H1 (cell line): ENCODE results near the gene SLFNL1. TPM values are rescaled to one million over a fixed set of nuclear protein-coding genes. Genes with fewer than 3 reads are reported as not detected.
A peak's percentile ranks its signal among the peaks of the same experiment; 100 is the strongest.

ENCODE experiments used
- CTCF ChIA-PET: fragments of 300-600 bp; sonication (Branson Sonifier 250); formaldehyde crosslinking; loops from one replicate; lab custom pipeline; 2021; ENCODE audit not compliant: partially characterized antibody; lab: Charles Lee
- POLR2A ChIA-PET: fragments of 300-600 bp; sonication (Branson Sonifier 250); formaldehyde crosslinking; loops from one replicate; lab custom pipeline; 2021; ENCODE audit warnings: inconsistent platforms; ENCODE audit not compliant: partially characterized antibody; lab: Charles Lee
- DNase-seq, 2 experiments: peaks; one replicate each; pipeline versions ENCODE4 v3.0.0 to v3.0.0-alpha.2; 2010 to 2022; ENCODE audit warnings: low spot score in 2 of 2, low read depth in 1 of 2, mixed read lengths in 1 of 2
- FAIRE-seq: peaks from 2 replicates; lab custom pipeline; 2011; peaks lifted over from hg19 to GRCh38; lab: Jason Lieb, UNC
- H2AFZ ChIP-seq: 2 replicates; pipeline ENCODE4 v1.8.1; 2012; ENCODE audit warnings: low read length, inconsistent platforms
- H2AK5ac ChIP-seq: 2 replicates; pipeline ENCODE4 v1.6.1; 2013; ENCODE audit warnings: low read depth, low read length
- H2BK120ac ChIP-seq: replicated peaks from 2 replicates; pipeline ENCODE3; 2013; ENCODE audit warnings: low read depth, low read length, inconsistent platforms
- H2BK12ac ChIP-seq: 2 replicates; pipeline ENCODE4 v1.6.1; 2013; ENCODE audit warnings: low read depth, low read length
- H2BK15ac ChIP-seq: 2 replicates; pipeline ENCODE4 v1.6.1; 2013; ENCODE audit warnings: low read length
- H2BK20ac ChIP-seq: 2 replicates; pipeline ENCODE4 v1.6.1; 2013; ENCODE audit warnings: low read length
- H2BK5ac ChIP-seq: 2 replicates; pipeline ENCODE4 v1.6.1; 2013; ENCODE audit warnings: low read depth, low read length
- H3K14ac ChIP-seq: 2 replicates; pipeline ENCODE4 v1.6.1; 2013; ENCODE audit warnings: inconsistent platforms; ENCODE audit not compliant: insufficient read length
- H3K18ac ChIP-seq: 2 replicates; pipeline ENCODE4 v1.6.1; 2013; ENCODE audit warnings: low read length; ENCODE audit errors: extremely low read depth
- H3K23ac ChIP-seq: 2 replicates; pipeline ENCODE4 v1.6.1; 2013; ENCODE audit warnings: inconsistent platforms; ENCODE audit not compliant: insufficient read length
- H3K23me2 ChIP-seq: 2 replicates; pipeline ENCODE4 v1.6.1; 2013; ENCODE audit warnings: low read depth, low read length
- H3K27ac ChIP-seq: 2 replicates; pipeline ENCODE4 v1.6.1; 2011; ENCODE audit warnings: low read depth, low read length, inconsistent platforms
- H3K27me3 ChIP-seq, 4 experiments: replicated peaks in 1 of 4; 1 replicate in 1 of 4; 2 replicates in 3 of 4; pipeline versions ENCODE4 v1.6.1 to v1.8.1; 2011 to 2013; ENCODE audit warnings: low read length in 3 of 4, mild to moderate bottlenecking in 3 of 4, inconsistent platforms in 2 of 4, mixed read lengths in 2 of 4, moderate library complexity in 1 of 4; ENCODE audit not compliant: control insufficient read depth in 3 of 4, insufficient read depth in 3 of 4; ENCODE audit errors: extremely low read depth in 1 of 4
- H3K36me3 ChIP-seq, 4 experiments: 2 replicates each; pipeline versions ENCODE4 v1.6.1 to v1.8.1; 2011 to 2013; ENCODE audit warnings: mild to moderate bottlenecking in 4 of 4, low read length in 3 of 4, moderate library complexity in 2 of 4, control low read depth in 1 of 4, inconsistent platforms in 1 of 4; ENCODE audit not compliant: insufficient read depth in 4 of 4, control insufficient read depth in 2 of 4
- H3K4ac ChIP-seq: replicated peaks from 2 replicates; pipeline ENCODE3; 2013; ENCODE audit warnings: low read length, low read depth, mixed read lengths, inconsistent platforms; ENCODE audit not compliant: insufficient read length
- H3K4me1 ChIP-seq, 4 experiments: replicated peaks in 1 of 4; 1 replicate in 1 of 4; 2 replicates in 3 of 4; pipeline versions ENCODE4 v1.6.1 to v1.8.1; 2011 to 2013; ENCODE audit warnings: low read length in 3 of 4, inconsistent platforms in 2 of 4, mixed read lengths in 1 of 4; ENCODE audit not compliant: insufficient read depth in 4 of 4, control insufficient read depth in 3 of 4
- H3K4me2 ChIP-seq, 2 experiments: 2 replicates each; pipeline versions ENCODE4 v1.6.1 to v1.8.1; 2011 to 2013; ENCODE audit warnings: low read depth in 2 of 2, low read length in 2 of 2, control low read depth in 1 of 2, inconsistent platforms in 1 of 2, mild to moderate bottlenecking in 1 of 2; ENCODE audit not compliant: insufficient read depth in 1 of 2
- H3K4me3 ChIP-seq, 4 experiments: fragments of 200-600, 300-600 bp in 1 of 4; sonication (generic), shearing (Covaris generic), sonication (Bioruptor Twin) in 1 of 4; 2 replicates each; pipeline versions ENCODE4 v1.5.1 to v1.8.1; 2011 to 2016; ENCODE audit warnings: low read length in 4 of 4, low read depth in 3 of 4, control low read depth in 2 of 4, inconsistent platforms in 2 of 4, mild to moderate bottlenecking in 2 of 4, mixed read lengths in 1 of 4, moderate library complexity in 1 of 4; ENCODE audit not compliant: insufficient read depth in 2 of 4; ENCODE audit errors: extremely low read depth in 1 of 4
- H3K56ac ChIP-seq: replicated peaks from 2 replicates; pipeline ENCODE3; 2013; ENCODE audit warnings: low read depth, mild to moderate bottlenecking, mixed read lengths, low read length, inconsistent platforms; ENCODE audit not compliant: insufficient read length
- H3K79me1 ChIP-seq: 2 replicates; pipeline ENCODE4 v1.6.1; 2013; ENCODE audit warnings: low read depth, low read length, control low read depth
- H3K79me2 ChIP-seq, 2 experiments: 2 replicates each; pipeline versions ENCODE4 v1.6.1 to v1.8.1; 2012 to 2013; ENCODE audit warnings: low read length in 2 of 2, mild to moderate bottlenecking in 2 of 2, inconsistent platforms in 1 of 2; ENCODE audit not compliant: insufficient read depth in 2 of 2, control insufficient read depth in 1 of 2
- H3K9ac ChIP-seq, 4 experiments: replicated peaks in 1 of 4; 1 replicate in 1 of 4; 2 replicates in 3 of 4; pipeline versions ENCODE4 v1.6.1 to v1.8.1; 2011 to 2013; ENCODE audit warnings: low read depth in 3 of 4, low read length in 3 of 4, control low read depth in 2 of 4, mild to moderate bottlenecking in 2 of 4, moderate library complexity in 2 of 4, inconsistent platforms in 1 of 4; ENCODE audit errors: extremely low read depth in 1 of 4
- H3K9me3 ChIP-seq, 2 experiments: 2 replicates each; pipeline versions ENCODE4 v1.6.1 to v1.8.1; 2012 to 2013; ENCODE audit warnings: mild to moderate bottlenecking in 2 of 2, moderate library complexity in 2 of 2, control low read depth in 1 of 2, inconsistent platforms in 1 of 2, low read depth in 1 of 2, low read length in 1 of 2, mixed read lengths in 1 of 2; ENCODE audit not compliant: insufficient read depth in 2 of 2
- H4K20me1 ChIP-seq, 2 experiments: replicated peaks in 1 of 2; 2 replicates each; pipeline versions ENCODE3 to v1.8.1; 2011 to 2013; ENCODE audit warnings: inconsistent platforms in 2 of 2, low read length in 2 of 2, mild to moderate bottlenecking in 1 of 2; ENCODE audit not compliant: insufficient read depth in 2 of 2, control insufficient read depth in 1 of 2
- H4K5ac ChIP-seq: 2 replicates; pipeline ENCODE4 v1.6.1; 2013; ENCODE audit warnings: low read length, low read depth, mixed read lengths, inconsistent platforms; ENCODE audit not compliant: insufficient read length
- H4K8ac ChIP-seq: 2 replicates; pipeline ENCODE4 v1.8.0; 2013; ENCODE audit warnings: mild to moderate bottlenecking, moderate library complexity, low read length, inconsistent platforms; ENCODE audit not compliant: insufficient read depth; ENCODE audit errors: extremely low read depth
- H4K91ac ChIP-seq: replicated peaks from 2 replicates; pipeline ENCODE3; 2013; ENCODE audit warnings: low read length, mixed read lengths, inconsistent platforms; ENCODE audit not compliant: insufficient read length
- FOSL1 ChIP-seq: IDR thresholded peaks from 2 replicates; pipeline ENCODE4 v1.6.1; 2011; ENCODE audit warnings: mild to moderate bottlenecking, low read depth, low read length, moderate library complexity; ENCODE audit not compliant: insufficient read depth
- POLR2A ChIP-seq, 2 experiments: IDR thresholded peaks; 1 replicate in 1 of 2; 2 replicates in 1 of 2; pipeline ENCODE4 v1.6.1; 2011; ENCODE audit warnings: low read depth in 2 of 2, low read length in 2 of 2, mild to moderate bottlenecking in 2 of 2; ENCODE audit errors: control extremely low read depth in 1 of 2
- WGBS, 2 experiments: shearing (Covaris generic) in 1 of 2; methylation state at CpG; one replicate each; pipeline versions ENCODE4 v1.1.6 to v1.1.7; 2013 to 2015; ENCODE audit warnings: low lambda C conversion rate in 2 of 2, mixed read lengths in 2 of 2, inconsistent platforms in 1 of 2, low coverage in 1 of 2, missing lambda C conversion rate in 1 of 2; ENCODE audit not compliant: insufficient replicate concordance in 2 of 2, insufficient coverage in 1 of 2, insufficient read length in 1 of 2; ENCODE audit errors: extremely low coverage in 1 of 2, missing lambda C conversion rate in 1 of 2; 5-methylcytosine and 5-hydroxymethylcytosine counted together
- polyA plus RNA-seq, 7 experiments: library from polyadenylated mRNA; depleted of rRNA in 3 of 7; stranded (reverse) in 5 of 7; unstranded in 2 of 7; fragments of >200 nt in 5 of 7; fragments of 200-250 nt in 2 of 7; gene quantifications; 1 replicate in 5 of 7; 2 replicates in 1 of 7; 4 replicates in 1 of 7; pipeline versions ENCODE4 v1.2.1 to v1.2.3, GENCODE V29; 2011 to 2013; ENCODE audit warnings: missing spikeins in 2 of 7, mixed read lengths in 2 of 7
- total RNA-seq: library from RNA; stranded (reverse); fragmentation: NEBNext Ultra II Directional; extraction: Animal tissue kit (Norgen Biotek cat#: 25700); gene quantifications from 2 replicates; pipeline ENCODE4 v1.2.1, GENCODE V29; 2021

SLFNL1 gene
- total and polyA plus RNA-seq, 2 of the 8 experiments (the other 6 are each of a cell fraction or from before 2014, with no cell fraction given), result not detected

DNA sequence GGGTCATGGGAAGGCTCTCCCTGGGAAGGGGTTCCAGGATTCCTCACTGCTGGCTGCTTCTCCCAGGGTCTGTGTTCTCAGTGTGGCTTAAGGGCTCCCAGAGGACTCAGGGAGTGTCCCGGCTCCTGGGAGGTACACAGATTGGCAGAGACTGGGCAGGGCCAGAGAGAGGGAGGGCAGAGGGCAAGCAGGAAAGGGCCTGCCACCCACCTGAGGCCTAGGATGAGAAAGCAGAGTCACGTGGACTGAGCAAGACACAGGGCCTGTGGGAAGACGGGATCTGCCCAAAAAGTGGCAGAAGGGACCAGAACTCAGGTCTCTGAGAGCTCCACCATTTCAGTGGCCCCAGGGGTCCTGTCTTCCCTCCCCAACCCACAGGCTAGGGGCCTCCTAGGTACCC is 871 bp downstream of the SLFNL1 start:
- no peak overlapping the region for H2BK120ac ChIP-seq
- POLR2A ChIA-PET, result interaction anchor here (0.5 to 3.4 kb wide), 12 partner anchors 8 to 1475 kb away, joined by 3 to 17 read pairs (median 4); partner anchors contain the start of gene CTPS1
- H3K36me3 ChIP-seq, result peaks cover 2 to 27% (median 12%) of the 10 kb centered on the region in 4 experiments; a peak in 6 of 8 replicates
- H2BK15ac ChIP-seq, result no peak overlapping the region
- H3K4me2 ChIP-seq, result no peak overlapping the region
- no peak overlapping the region for H3K56ac ChIP-seq
- DNase-seq, result no peak
- H2AK5ac ChIP-seq, result no peak overlapping the region
- H2AFZ ChIP-seq, result no peak overlapping the region
- H3K9ac ChIP-seq, result no peak overlapping the region
- TF ChIP-seq POLR2A (IDR thresholded peaks at IDR 0.05; ENCODE audit: control extremely low read depth in 1 of 2, low read depth in 2 of 2, low read length in 2 of 2) (0 out of 3 replicates have a peak, but pooled peaks of 1 of the 2 experiments have one; percentile 52), FOSL1 (no peak)
- TF ChIP-seq, all 59 proteins: peak for 1
- Histone ChIP-seq H3K79me2 (no peaks in the 10 kb centered on the region), H3K4me3 (no peak overlapping the region), H3K27me3 (peaks cover 0 to 11% (median 6%) of the 10 kb centered on the region in 4 experiments; a peak in 5 of 7 replicates), H3K27ac (no peak overlapping the region), H3K23ac (no peak overlapping the region), H3K79me1 (no peaks in the 10 kb centered on the region), H4K5ac (no peak overlapping the region), H4K20me1 (peaks cover 4 to 6% of the 10 kb centered on the region in 2 experiments), H3K9me3 (no peaks in the 10 kb centered on the region), H3K23me2 (no peaks in the 10 kb centered on the region), H4K8ac (no peak overlapping the region), H3K18ac (no peak overlapping the region), H3K4me1 (peaks cover 0 to 7% (median 4%) of the 10 kb centered on the region in 4 experiments; a peak in 4 of 7 replicates), H2BK12ac (no peak overlapping the region), H3K4ac (no peak overlapping the region), H4K91ac (no peak overlapping the region), H2BK20ac (no peak overlapping the region), H3K14ac (no peak overlapping the region), H2BK5ac (no peak overlapping the region)
- WGBS, 2 experiments, result 43% methylated on average over 3 of the region's 3 CpGs; no CpG with 5 or more reads in 1 of the 2 experiments
- FAIRE-seq, result no peak
- CTCF ChIA-PET, result interaction anchor here (1.2 to 1.8 kb wide), 2 partner anchors 26 to 238 kb away, joined by 3 to 6 read pairs; no protein-coding TSS in a partner anchor
